Uterus (tissue), 2 donors: ENCODE data around the gene CD247.

Experiments used
- POLR2A ChIP-seq, 2 donors: fragments of 450-650 bp; IDR thresholded peaks; one replicate each; pipeline ENCODE4 v1.6.1; 2016; ENCODE audit warnings: antibody characterized with exemption in 2 of 2, mild to moderate bottlenecking in 1 of 2, moderate library complexity in 1 of 2
- TF ChIP-seq, protein P1 (sequence below), 4 experiments: fragments of 200-600 bp in 2 of 4; fragments of 450-650 bp in 2 of 4; sonication (generic) in 2 of 4; IDR thresholded peaks; one replicate each; pipeline ENCODE4 v1.5.1; 2016 to 2019; ENCODE audit warnings: antibody characterized with exemption in 4 of 4, mild to moderate bottlenecking in 2 of 4, moderate library complexity in 1 of 4

GRCh38 chr1:167526667-167527383 lies 8.5 kb upstream of the CD247 start:
- TF ChIP-seq, protein P1, sequence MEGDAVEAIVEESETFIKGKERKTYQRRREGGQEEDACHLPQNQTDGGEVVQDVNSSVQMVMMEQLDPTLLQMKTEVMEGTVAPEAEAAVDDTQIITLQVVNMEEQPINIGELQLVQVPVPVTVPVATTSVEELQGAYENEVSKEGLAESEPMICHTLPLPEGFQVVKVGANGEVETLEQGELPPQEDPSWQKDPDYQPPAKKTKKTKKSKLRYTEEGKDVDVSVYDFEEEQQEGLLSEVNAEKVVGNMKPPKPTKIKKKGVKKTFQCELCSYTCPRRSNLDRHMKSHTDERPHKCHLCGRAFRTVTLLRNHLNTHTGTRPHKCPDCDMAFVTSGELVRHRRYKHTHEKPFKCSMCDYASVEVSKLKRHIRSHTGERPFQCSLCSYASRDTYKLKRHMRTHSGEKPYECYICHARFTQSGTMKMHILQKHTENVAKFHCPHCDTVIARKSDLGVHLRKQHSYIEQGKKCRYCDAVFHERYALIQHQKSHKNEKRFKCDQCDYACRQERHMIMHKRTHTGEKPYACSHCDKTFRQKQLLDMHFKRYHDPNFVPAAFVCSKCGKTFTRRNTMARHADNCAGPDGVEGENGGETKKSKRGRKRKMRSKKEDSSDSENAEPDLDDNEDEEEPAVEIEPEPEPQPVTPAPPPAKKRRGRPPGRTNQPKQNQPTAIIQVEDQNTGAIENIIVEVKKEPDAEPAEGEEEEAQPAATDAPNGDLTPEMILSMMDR (IDR thresholded peaks at IDR 0.05): no peak
- TF ChIP-seq POLR2A (IDR thresholded peaks at IDR 0.05): no peak
